SHP77 (cell line): ENCODE results near the gene CX3CL1.
"Not testable (repeated sequence)": the region's sequence is repeated elsewhere in the genome, so short reads cannot be mapped to it uniquely, and the experiment has no call there.

Experiments
- DNase-seq, 2 experiments: peaks; one replicate each; lab custom pipeline; 2025; lab: John Stamatoyannopoulos, UW

CX3CL1 gene

GRCh38 chr16:57382535-57383275 is 10.4 kb downstream of the CX3CL1 start:
- no peak for DNase-seq

DNA sequence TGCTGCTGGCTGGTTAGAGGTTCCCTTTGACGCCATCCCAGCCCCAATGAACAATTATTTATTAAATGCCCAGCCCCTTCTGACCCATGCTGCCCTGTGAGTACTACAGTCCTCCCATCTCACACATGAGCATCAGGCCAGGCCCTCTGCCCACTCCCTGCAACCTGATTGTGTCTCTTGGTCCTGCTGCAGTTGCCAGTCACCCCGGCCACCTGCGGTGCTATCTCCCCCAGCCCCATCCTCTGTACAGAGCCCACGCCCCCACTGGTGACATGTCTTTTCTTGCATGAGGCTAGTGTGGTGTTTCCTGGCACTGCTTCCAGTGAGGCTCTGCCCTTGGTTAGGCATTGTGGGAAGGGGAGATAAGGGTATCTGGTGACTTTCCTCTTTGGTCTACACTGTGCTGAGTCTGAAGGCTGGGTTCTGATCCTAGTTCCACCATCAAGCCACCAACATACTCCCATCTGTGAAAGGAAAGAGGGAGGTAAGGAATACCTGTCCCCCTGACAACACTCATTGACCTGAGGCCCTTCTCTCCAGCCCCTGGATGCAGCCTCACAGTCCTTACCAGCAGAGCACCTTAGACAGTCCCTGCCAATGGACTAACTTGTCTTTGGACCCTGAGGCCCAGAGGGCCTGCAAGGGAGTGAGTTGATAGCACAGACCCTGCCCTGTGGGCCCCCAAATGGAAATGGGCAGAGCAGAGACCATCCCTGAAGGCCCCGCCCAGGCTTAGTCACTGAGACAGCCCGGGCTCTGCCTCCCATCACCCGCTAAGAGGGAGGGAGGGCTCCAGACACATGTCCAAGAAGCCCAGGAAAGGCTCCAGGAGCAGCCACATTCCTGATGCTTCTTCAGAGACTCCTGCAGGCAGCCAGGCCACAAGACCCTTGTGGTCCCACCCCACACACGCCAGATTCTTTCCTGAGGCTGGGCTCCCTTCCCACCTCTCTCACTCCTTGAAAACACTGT is 11.3 kb downstream of the CX3CL1 start:
- DNase-seq: no peak

- DNase-seq: no peak
Observed at GRCh38 chr16:57384248-57385070, 12.2 kb downstream of the CX3CL1 start.

DNA sequence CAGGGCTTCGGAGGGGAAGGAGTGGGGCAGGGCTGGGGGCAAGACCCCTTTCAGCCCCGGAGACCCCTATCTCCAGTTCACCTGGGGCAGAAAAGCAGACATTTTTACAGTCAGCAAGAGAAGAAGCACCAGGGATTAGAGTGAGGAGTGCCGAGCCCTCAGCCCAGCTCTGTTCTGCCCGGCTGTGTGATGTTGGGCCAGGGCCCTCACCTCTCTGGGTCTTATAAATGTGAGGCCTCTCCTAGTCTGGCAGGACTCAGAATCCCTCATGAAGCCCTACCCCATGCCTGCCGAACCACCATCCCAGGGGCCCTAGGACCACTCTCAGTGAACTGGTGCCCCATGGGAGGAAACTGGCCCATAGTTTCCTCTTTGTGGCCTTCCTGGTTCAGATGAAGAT is 12.8 kb downstream of the CX3CL1 start:
- no peak for DNase-seq

GRCh38 chr16:57386381-57386951 is 14.2 kb downstream of the CX3CL1 start:
- DNase-seq: no peak

DNA sequence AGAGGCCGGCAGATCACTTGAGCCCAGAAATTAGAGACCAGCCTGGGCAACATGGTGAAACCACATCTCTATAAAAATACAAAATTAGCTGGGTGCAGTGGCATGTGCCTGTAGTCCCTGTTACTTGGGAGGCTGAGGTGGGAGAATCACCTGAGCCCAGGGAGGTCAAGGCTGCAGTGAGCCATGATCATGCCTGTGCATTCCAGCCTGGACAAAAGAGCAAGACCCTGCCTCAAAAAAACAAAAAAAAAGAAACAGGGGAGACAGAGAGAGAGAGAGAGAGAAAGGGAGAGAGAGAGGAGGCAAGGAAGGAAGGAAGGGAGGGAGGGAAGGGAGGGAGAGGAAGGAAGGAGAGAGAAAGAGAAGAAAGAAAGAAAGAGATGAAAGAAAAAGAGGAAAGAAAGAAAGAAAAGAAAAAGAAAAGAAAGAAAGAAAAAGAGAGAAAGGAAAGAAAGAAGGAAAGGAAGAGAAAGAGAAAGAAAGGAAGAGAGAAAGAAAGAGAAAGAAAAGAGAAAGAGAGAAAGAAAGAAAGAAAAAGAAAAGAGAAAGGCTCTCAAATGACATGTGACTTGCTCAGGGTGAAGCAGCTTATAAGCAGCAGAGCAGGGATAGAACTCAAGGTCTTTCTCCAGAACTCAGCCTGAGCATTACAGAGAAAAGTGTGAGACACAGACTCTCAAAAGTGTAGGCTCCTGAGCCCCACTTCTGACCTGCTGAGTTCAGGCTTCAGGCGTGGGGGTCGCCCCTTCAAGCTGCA is 15.5 kb downstream of the CX3CL1 start:
- no peak for DNase-seq

DNA sequence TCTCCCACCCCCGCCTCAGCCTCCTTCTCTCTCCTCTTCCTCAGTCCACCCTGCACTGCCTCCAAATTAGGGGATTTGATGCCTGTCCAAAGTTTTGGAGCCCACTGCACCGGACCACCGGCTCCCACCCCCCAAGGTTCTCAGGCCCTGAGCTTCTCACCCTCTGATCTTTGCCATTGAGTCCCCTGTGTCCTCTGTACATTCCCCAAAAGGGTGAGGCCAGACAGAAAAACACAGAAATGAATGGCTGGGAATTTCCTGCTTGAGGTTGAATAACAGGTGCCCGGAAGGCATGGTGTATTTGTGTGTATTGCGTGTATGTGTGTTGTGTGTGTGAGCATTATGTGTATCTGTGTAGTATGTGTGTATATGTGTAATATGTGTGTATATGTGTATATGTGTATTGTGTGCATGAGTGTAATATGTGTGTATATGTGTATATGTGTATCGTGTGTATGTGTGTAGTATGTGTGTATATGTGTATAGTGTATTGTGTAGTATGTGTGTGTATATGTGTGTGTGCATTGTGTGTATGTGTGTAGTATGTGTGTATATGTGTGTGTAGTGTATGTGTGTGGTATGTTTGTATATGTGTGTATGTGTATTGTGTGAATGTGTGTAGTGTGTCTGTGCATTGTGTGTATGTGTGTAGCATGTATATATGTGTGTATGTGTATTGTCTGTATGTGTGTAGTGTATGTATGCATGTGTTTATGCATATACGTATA is 16.2 kb downstream of the CX3CL1 start:
- no peak for DNase-seq

DNA sequence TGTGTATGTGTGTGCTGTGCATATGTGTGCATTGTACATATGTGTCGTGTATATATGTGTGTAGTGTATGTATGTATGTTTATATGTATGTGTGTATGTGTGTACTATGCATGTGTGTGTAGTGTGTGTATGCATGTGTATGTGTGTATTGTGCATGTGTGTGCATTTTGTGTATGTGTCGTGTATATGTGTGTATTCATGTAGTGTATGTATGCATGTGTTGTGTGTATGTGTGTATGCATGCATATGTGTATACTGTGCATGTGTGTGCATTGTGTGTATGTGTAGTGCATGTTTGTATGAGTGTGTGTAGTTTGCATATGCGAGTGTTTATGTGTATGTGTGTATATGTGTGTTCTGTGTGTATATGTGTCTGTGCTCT is 16.8 kb downstream of the CX3CL1 start:
- DNase-seq: no peak

GRCh38 chr16:57390636-57391295 is 18.5 kb downstream of the CX3CL1 start:
- no peak for DNase-seq

GRCh38 chr16:57391300-57391699 is 19.0 kb downstream of the CX3CL1 start:
- no peak for DNase-seq

DNA sequence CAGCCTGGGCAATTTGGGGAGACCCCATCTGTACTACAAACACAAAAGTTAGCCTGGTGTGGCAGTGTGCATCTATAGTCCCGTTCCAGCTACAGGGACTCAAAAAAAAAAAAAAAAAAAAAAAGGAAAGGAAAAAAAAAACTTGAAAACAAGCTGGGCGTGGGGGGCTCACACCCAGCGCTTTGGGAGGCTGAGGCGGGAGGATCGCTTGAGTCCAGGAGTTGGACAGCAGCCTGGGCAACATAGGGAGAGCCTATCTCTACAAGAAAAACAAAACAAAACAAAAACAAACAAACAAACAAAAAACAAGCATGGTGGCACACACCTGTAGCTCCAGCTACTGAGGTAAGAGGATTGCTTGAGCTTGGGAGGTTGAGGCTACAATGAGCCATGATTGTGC is 19.4 kb downstream of the CX3CL1 start:
- DNase-seq: no peak

- DNase-seq: no peak
Observed at GRCh38 chr16:57392694-57393093, 20.4 kb downstream of the CX3CL1 start.

DNA sequence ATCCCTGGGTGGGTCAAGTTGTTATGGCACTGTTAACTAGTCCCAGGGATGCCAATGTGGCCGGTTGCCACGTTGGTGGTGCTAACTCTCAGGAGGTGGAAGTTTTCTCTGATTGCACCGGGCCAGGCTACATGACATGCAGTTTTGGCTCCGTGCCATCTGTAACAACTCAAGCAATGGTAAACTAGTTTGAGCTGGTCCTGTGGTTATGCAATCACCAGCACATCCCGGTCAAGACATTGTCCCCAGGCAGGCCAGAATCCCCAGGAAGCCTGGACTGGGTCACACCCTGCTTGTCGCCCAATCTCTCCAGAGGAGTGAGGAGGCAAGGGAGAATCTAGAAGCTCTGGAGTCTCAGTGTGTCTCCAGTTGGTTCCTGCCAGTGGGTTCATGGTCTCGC is 22.2 kb downstream of the CX3CL1 start:
- no peak for DNase-seq

DNA sequence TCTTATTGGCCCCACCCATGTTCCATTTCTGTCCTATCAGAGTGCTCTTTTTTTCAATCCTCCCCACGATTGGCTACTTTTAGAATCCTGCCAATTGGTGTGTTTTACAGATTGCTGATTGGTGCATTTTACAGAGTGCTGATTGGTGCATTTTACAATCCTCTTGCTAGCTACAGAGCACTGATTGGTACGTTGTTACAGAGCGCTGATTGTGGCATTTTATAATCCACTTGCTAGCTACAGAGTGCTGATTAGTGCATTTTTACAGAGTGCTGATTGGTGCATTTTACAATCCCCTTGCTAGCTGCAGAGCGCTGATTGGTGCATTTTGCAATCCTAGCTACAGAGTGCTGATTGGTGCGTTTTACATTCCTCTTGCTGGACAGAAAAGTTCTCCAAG is 22.7 kb downstream of the CX3CL1 start:
- DNase-seq: no peak

DNA sequence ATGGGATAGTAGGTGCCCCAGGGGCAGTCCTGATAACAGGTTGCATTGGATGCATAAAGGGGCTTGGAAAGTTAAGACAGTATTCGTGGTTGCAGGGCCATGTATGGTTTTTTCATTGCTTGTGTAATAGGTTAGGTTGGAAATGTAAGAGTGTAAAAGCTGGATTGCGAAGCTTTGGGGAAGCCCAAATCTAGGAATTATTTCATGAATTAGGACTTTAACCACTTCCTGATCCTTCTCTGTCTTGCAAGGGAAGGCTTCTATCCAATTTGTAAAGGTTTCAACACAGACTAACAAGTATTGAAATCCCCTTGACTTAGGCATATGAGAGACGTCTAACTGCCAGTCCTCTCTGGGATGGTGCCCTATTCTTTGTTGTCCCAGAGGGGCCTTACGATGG is 24.5 kb downstream of the CX3CL1 start:
- no peak for DNase-seq

DNA sequence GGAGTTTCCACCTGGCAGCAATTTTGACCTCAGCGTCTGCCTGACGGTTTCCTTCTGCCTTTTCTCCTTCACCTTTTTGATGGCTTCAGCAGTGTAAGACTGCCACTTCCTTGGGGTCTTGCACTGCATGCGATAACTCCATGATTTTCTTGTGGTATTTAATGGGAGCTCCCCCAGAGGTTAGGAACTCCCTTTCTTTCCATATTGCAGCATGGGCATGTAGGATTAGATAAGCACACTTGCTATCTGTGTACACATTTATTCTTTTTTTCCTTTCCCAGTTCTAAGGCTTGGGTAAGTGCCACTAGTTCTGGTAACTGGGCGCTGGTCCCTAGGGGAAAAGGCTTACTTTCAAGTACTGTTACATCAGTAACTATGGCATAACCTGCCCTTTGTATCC is 25.2 kb downstream of the CX3CL1 start:
- not testable (repeated sequence) for DNase-seq

- no peak for DNase-seq
Observed at GRCh38 chr16:57401943-57402640, 29.8 kb downstream of the CX3CL1 start.

GRCh38 chr16:57403965-57404817 is 31.9 kb downstream of the CX3CL1 start, which contains the start of gene CCL17:
Gene CCL17 (plus strand): TSS chr16:57404767. CDS start chr16:57413933, 9,166 bp downstream.
- no peak for DNase-seq
